DMS53 treated with DMSO at 0.1 percent for 48 hours (cell line): ENCODE measurements around the gene SLC26A6.
A peak's percentile ranks its signal among the peaks of the same experiment; 100 is the strongest.

Experiments used
- DNase-seq: peaks from one replicate; lab custom pipeline; 2025; ENCODE audit not compliant: unreplicated experiment; lab: John Stamatoyannopoulos, UW

SLC26A6 gene, protein sequence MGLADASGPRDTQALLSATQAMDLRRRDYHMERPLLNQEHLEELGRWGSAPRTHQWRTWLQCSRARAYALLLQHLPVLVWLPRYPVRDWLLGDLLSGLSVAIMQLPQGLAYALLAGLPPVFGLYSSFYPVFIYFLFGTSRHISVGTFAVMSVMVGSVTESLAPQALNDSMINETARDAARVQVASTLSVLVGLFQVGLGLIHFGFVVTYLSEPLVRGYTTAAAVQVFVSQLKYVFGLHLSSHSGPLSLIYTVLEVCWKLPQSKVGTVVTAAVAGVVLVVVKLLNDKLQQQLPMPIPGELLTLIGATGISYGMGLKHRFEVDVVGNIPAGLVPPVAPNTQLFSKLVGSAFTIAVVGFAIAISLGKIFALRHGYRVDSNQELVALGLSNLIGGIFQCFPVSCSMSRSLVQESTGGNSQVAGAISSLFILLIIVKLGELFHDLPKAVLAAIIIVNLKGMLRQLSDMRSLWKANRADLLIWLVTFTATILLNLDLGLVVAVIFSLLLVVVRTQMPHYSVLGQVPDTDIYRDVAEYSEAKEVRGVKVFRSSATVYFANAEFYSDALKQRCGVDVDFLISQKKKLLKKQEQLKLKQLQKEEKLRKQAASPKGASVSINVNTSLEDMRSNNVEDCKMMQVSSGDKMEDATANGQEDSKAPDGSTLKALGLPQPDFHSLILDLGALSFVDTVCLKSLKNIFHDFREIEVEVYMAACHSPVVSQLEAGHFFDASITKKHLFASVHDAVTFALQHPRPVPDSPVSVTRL

DNA sequence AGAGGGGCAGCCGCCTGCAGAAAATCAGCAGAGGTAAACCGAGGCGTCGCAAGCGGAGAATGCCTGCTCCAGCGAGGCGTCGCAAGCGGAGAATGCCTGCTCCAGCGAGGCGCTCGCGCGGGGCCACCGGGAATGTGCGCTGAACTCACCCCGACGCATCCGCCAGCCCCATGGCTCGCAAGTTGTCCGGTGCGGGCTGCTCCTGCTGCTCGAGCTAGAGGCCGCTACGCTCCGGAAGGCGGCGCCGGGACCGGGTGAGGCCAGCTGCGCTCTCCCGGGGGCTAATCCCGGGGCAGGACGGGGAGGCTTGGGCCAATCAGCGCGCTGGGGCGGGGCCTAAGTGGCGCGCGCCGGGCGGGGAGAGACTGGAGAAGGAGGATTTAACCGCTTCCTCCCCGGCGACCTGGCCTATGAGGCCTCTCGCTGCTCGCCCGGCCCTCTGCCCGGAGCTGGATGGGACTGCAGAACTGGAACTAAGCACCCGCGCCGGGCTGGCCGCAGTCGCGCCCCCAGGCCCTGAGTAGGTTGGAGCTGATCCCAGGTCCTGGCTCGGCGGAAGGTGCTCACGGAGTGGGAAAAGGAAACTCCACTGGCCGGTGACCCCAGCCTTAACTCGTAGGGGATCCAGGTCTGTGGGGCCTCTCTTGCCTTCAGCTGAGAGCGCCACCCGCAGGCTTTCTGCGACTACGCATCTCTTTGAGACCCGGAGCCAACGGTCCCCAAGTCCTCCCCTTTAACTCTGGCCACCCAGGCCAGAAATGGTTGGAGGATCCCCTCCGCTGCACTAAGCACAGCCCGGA is at the start of gene SLC26A6:
TSS of gene SLC26A6 (minus strand) at position 240 of the 800 bp plus-strand sequence. CDS start at position 172, 68 bp downstream.
- peak; percentile 63 for DNase-seq

DNA sequence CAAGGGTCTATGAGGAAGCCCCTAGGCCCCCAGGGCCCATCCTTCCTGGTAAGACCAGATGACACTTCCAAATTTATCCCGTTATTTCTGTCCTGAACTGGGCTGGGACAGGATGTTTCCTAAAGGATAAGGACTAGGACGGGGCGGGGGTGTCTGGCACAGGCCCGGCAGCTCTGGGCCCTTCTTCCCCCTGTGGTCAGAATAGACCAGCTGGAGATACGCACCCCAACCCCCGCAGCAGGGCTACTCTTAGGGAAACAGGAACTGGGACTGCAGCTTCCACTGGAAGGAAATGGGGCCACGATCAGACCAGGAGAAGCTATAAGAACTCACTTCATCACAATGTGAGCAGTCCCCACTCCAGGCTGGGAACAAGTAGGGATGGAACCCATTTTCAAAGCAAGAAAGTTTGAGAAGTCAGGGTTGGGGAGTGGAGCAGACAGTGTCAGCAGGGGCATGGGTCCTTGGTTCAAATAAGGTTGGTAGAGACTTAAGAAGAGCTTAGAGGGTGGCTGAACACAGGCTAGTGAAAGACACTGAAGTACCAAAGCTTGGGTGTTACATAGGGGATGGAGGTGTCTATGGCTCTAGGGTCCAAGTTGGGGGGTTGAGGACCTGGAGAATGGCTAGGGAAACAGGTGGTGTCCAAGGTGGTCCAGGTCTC is 49.4 kb upstream of the SLC26A6 start:
- DNase-seq, result no peak

DNA sequence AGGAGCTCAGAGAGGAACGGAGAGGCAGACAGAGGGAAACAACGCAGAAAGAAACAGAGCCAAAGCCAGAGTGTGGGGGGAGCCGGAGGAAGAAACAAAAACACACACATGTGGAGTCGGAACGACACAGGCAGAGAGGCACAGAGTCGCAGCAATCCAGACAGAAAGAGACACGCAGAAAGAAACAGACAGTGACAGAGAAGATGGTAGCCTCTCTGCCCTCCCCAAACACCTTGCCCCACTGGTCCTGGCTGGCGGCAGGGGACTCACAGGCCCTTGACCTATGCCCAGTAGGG is 48.7 kb upstream of the SLC26A6 start:
- DNase-seq, result no peak

DNA sequence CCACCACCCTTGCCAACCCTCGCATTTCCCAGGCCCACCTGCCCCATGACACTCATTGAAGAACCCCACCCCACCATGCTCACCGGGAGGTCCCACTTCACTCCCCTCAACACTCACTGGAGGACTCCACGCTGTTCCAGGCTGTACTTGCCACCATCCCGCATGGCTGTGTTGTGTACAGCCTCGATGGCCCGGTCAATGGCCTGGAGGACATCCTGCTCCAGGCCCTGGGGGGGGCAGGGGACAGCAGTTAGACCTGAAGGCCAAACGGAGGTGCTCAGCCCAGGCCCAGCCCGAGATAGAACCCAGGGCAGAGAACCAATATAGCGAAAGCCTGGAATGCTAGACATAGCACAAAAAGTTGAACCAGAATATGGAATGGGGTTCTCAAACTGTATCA is 47.5 kb upstream of the SLC26A6 start:
- no peak for DNase-seq

DNA sequence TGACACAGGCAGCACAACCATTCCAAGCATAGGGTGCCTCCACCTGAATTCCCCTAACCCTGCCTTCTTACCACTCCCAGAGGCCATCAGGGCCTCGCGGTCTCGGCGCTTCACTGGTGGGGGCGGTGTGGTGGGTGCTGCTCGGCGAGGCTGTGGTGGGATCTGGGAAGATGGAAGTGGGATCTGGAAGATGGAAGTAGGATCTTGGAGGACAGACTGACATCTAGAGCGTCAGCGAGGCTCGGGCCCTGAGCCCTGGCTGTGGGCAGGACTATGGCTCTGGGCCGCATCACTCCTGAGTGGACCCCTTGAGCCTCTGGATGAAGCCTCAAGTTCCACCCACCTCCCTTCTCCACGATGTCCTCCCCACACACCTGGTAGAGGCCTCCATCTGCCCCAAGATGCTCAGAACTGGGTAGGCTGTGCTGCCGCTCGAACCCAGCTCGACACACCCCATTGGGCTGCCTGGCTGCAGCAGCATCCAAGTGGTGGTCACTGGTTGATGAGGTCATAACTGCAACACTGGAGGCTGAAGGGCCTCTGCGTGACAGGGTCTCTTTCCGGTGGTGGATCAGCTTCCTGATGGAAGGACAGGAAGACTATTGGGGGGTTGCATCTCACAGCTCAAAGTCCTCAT is 46.8 kb upstream of the SLC26A6 start:
- no peak for DNase-seq

DNA sequence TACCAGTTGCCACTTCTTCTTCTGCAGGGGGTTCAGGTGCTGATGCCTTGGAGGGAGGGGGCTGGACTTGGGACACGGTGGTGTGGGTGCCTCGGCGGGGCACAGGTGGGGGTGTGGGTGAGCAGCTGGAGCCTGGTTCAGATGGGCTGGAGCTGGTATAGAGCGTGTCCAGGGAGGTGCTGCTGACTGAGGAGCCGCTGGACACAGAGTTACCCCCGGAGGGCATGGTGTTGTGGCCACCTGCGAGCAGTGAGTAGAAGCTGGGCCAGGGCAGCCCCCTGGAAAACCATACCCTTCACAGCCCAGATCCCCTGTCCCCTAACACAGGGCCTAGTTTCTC is 46.2 kb upstream of the SLC26A6 start:
- no peak for DNase-seq

DNA sequence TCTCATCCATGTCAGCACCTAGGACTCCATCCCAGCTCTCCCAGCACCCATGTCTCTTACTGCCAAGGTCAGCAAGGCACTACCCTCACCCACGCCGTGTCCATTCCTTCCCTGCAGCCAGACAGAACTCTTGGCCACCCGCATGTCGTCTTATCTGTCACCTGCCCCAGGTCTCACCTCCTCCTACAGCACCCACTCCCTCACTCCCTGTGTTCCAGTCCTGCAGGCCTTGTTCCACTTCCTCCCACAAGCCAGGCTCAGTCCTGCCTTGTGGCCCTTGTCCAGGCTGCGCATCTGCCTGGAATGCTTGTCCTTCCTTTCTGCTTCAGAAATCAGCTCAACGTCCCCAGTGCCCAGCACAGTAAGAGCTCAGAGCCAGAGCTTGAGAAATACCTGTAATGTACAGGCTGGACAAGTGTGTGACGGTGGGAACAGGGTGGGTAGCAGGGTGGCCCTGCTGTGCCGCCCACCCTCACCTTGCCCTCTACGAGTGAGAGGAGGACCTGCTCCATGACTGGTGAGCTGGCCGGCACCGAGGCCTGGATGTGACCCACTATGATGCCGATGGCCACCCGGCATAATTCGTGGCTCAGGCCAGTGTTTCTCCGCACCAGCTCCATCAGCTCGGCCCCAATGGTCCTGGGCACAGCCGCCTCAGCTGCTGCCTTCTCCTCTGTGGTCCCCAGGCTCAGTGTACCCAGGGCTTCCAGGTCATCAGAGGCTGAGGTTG is 45.7 kb upstream of the SLC26A6 start:
- DNase-seq, result no peak

DNA sequence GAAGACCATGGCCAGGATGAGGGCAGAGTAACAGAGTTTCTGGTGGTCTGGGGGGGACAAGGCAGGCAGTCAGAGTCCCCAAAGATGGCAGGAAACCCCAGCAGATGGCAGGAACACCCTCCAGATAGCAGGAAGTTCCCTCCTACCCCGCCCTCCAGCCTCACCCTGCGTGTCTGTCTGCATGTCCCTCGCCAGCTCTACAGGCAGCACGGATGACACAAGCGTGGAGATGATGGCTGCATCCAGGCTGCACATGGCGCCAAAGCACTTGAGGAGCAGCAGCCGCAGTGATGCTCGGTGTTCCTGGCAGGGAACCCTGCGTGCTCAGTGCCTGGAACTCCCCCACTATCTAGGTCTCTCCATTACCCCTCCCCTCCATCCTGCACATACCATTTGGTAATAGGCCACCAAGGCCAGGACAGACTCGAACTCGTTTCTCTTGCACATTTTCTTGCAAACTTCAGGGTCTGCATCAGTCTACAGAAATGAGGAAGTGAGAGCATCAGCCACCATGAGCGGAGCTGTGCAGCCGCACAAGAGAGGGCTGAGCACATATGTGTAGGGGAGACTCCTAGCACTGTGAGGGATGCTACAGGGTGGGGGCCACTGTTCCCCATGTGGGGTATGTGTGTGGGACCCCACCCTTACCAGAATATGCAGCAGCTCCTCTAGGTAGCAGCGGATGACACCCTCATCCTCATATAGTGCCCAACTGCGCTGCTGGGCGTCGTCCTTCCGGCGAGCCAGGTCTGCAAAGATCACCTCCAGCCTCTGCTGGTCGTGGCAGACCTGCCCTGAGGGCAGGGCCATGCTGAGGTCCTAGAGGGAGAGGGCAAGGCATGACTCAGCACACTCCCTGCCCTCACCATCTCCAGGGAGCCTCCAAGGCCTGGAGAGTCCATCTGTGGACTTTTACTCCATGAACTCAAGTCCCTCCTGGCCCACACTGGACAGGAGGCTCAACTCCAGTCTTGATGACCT is 44.4 kb upstream of the SLC26A6 start:
- no peak for DNase-seq

DNA sequence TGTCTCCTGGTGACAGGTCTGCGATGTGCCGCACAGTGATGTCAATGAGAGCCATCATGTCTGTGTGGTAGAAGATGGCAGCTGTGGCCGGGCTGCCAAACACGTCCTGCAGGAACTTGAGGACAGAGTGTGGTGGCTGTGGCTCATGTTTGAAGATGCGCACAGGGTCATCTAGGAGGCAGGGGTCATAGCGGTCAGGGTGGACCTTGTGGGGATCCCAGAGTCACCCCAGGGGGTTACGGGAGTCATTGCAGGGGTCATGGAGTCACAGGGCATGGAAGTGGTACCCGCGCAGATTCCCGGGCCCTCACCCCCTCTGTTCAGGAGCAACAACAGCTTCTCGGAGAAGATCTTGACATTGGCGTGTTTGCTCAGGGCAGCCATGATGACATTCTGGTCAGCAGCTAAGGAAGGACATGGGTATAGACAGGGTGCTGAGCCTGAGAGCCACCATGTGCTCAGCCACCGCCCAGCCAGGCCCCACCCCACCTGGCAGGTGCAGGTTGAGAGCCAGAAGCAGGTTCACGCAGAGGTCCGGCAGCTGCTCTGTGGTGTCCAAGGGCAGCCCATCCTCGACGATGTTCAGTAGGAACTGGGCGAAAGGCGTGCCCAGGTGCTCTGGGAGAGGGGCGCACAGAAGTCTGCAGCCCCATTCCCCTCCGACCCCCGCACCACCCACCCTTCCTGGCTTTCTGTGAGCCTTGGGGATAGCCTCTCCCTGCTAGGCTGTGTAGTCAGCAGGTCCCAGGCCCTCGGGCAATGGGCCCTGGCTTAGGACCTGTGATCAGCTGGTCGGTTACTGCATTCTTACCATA is 43.5 kb upstream of the SLC26A6 start:
- DNase-seq, result no peak

DNA sequence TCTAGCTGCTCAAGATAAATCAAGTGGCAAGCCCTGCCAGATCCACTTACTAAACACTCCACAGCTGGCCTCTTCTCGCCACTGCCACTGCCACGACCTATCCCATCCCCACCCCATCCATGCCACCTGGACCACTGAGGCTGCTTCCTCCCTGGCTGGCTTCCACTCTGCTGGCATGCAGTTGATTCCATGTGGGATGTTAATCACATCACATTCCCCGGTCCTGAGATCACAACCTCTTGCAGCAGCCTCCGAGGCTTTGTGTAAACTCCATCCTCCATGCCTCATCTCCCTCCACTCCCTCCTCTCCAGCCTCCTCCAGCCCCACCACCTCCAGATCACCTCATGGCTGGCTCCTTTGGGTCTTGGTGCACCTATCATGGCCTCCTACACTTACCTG is 42.8 kb upstream of the SLC26A6 start:
- no peak for DNase-seq

DNA sequence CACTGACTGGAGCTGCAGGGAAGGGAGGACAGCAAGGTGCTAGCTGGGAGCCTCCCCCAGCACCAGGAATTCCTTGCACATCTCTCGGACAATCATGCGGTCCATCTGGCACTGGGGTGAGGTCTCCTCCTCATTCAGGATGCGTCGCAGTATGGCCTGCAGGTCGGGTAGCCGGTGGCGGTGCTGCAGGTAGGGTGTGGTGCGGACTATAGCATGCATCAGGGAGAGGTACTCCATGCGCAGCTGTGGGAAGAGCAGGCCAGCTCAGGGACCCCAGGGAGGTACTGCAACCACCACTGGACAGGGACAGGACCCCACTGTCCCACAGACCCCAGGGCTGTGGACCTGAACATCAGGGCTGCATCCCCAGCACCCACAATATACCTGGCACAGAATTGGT is 39.2 kb upstream of the SLC26A6 start:
- no peak for DNase-seq

DNA sequence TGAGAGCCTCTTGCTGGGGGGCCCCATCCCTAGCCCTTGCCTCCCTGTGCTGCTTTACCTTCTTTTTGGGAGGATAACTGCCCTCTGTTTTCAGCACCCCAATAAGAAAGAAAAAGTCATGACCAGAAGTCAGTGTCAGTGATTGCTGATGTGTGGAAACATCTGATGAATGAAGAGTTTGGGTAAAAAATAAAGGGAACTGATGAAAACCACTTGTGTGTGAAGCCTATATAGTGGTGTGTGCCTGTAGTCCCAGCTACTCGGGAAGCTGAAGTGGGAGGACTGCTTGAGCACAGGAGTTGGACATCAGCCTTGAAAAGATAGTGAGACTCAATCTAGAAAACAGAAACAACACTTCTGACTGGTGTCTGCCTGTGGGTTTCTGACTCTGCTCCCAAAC is 37.3 kb upstream of the SLC26A6 start:
- no peak for DNase-seq

DNA sequence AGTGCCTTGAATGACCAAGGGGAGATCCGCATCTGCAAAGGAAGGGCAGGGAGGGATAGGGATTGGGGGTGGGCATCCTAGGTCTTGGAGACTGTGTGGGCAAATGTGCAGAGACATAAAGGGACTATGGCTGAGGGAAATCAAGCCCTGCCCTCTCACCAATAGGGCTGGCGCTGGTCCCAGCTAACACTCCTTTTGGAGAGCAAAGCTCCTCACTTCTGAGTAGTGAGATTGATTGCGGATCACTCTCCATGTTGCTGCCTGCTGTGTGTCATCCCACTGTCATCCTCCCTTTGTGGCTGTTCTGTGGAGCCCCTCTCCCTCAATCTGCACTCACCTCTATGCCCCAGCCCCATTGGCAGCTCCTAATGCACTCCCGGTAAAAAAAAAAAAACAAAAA is 29.7 kb upstream of the SLC26A6 start:
- no peak for DNase-seq

DNA sequence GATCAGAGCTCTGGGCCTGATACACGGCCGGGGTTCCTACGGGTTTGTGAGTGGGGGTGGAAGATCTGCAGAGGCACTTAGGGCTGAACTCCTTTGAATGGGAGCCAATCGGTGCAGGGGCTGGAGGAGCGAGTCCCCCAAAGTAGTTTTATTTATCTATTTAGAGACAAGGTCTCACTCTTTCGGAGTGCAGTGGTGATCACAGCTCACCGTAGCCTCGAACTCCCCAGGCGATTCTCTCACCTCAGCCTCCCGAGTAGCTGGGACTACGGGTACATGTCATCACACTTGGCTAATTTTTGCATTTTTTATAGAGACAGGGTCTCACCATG is 29.0 kb upstream of the SLC26A6 start:
- DNase-seq, result no peak

DNA sequence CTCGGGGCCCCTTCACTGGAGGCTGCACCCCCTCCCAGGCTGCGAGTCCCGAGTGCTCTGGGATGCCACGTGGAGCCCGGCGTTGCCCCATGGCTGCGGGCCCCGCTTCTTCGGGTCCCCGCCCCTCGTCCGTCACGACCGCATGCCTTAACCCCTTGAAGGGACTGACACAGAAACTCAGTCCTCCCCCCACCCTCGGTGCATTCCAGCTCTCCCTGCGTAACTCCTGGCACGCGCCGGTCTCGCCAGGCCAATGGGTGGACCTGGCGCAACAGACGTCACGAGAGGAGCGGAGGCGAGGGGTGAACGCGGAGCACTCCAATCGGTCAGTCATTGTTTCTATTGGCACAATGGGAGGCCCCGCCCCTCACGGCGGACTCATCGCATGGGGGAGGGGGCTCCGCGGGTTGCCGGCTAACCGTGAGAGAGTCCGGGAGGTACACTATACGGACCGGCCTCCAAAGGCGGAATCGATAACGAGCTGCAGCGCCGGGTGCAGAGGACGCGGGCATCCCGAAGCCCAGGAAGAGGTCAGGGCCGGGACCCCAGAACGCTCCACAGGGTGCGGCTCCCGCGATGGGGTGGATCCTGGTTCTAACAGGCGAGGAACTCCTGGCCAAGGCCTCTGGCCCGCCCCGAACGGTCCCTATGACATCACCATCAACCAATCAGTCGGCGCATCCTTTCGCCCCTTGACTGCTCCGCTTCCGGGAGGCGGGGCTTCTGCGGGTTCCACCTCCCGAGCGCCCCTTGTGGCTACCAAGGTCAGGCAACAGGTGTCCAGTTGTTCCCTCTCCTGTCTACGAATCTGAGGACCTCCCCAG is 28.4 kb upstream of the SLC26A6 start:
- DNase-seq, result peak; percentile 63

DNA sequence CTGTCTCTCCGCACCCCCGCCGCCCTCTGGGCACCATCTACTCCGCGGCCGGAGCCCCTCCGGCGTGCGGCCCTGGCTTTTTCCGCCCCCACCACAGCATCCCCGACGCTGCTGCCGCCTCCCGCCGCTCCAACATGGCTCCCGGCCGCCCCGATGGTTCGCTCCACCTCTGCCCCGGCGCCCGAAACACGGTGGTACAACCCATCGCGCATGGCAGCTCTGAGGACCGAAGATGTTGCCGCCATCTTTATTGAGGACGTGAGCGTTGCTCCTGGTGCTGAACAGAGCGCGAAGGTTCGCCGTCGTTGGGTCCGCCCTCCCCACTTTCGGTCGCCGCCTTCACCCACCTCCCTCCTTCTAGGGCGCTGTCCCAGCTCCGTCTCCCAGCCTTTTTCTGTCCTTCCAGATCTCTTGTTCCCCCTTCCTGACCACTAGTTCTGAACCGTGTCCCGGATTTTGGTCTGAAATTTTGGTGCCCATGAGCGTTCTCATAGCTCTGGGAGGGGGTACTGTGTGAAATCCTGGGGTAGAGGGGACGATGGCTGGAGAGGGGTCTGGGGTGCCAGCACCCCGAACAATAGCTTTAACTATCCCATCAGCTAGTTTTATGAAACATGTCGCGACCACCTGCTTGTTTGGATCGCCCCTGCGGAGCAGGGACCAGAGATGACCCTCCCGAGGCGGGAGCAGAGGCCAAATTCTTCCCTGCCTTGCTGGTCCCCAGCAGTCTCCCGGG is 27.7 kb upstream of the SLC26A6 start, which contains the start of gene CELSR3:
TSS of gene CELSR3 (minus strand) at position 134 of the 736 bp plus-strand sequence. CDS start 252 bp downstream, outside the sequence.
- peak; percentile 34 for DNase-seq
